ENCODE data around the gene PMIS2. TPM values are rescaled to one million over a fixed set of nuclear protein-coding genes. Genes with fewer than 3 reads are reported as not detected.

PMIS2 gene
- total RNA-seq, 1 experiment from 2014 or later: not detected

DNA sequence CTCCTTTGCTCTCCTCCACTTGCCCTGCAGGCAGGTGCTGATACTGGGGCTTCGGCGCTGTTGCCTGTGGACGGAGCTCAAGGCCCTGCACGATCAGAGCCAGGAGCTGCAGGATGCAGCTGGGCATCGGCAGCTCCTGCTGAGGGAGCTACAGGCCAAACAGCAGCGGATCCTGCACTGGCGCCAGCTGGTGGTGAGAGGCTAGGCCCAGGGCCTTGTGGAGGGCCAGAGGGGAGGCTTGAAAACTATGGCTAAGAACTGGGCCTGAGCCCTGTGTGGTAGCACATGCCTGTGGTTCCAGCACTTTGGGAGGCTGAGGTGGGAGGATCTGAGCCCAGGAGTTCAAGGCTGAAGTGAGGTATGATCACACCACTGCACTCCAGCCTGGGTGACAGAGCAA is 32.9 kb downstream of the PMIS2 start:
- Histone ChIP-seq H3K27ac (ENCODE audit: low read depth, low read length) (no peak overlapping the region), H3K9ac (ENCODE audit: low read length) (no peak overlapping the region), H3K4me1 (ENCODE audit: control insufficient read depth in 1 of 2, insufficient read depth in 2 of 2, low read length in 2 of 2) (peaks cover 0 to under 1% of the 10 kb centered on the region in 2 experiments; a peak in 1 of 4 replicates), H3K4me2 (ENCODE audit: low read length) (no peak overlapping the region), H3K9me3 (ENCODE audit: control insufficient read depth in 1 of 2, insufficient read depth in 1 of 2, low read depth in 1 of 2, low read length in 2 of 2) (no peaks in the 10 kb centered on the region), H2AFZ (ENCODE audit: low read depth, low read length, poor library complexity, severe bottlenecking) (no peak overlapping the region), H3K79me2 (ENCODE audit: insufficient read depth, low read length) (no peaks in the 10 kb centered on the region), H3K9me2 (ENCODE audit: insufficient read depth) (no peaks in the 10 kb centered on the region), H3K36me3 (ENCODE audit: control insufficient read depth in 1 of 2, insufficient read depth in 2 of 2, low read length in 2 of 2) (no peaks in the 10 kb centered on the region; a peak in 3 of 4 replicates), H3K4me3 (replicated peaks in 1 of 2; ENCODE audit: low read depth in 1 of 2, low read length in 2 of 2) (no peak overlapping the region), H4K20me1 (ENCODE audit: insufficient read depth) (no peaks in the 10 kb centered on the region), H3K27me3 (ENCODE audit: insufficient read depth, low read length) (no peaks in the 10 kb centered on the region)
- TF ChIP-seq EZH2phosphoT487 (IDR thresholded peaks at IDR 0.05; ENCODE audit: borderline replicate concordance): no peak
- TF ChIP-seq, protein P1, sequence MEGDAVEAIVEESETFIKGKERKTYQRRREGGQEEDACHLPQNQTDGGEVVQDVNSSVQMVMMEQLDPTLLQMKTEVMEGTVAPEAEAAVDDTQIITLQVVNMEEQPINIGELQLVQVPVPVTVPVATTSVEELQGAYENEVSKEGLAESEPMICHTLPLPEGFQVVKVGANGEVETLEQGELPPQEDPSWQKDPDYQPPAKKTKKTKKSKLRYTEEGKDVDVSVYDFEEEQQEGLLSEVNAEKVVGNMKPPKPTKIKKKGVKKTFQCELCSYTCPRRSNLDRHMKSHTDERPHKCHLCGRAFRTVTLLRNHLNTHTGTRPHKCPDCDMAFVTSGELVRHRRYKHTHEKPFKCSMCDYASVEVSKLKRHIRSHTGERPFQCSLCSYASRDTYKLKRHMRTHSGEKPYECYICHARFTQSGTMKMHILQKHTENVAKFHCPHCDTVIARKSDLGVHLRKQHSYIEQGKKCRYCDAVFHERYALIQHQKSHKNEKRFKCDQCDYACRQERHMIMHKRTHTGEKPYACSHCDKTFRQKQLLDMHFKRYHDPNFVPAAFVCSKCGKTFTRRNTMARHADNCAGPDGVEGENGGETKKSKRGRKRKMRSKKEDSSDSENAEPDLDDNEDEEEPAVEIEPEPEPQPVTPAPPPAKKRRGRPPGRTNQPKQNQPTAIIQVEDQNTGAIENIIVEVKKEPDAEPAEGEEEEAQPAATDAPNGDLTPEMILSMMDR (IDR thresholded peaks at IDR 0.05 in 2 of 3, conservative IDR thresholded peaks at IDR 0.05 in 1 of 3; ENCODE audit: borderline replicate concordance in 1 of 3, insufficient read depth in 1 of 3, low read depth in 2 of 3, low read length in 2 of 3): peak; percentile 15 to 36 (median 28); a peak in 2 of 6 replicates
- RAD21 ChIA-PET (ENCODE audit: low non-redundant PET in 1 of 2, low total read pairs in 2 of 2, uncharacterized antibody in 2 of 2, unreplicated experiment in 2 of 2): interaction anchor here in 1 of 2 experiments (0.6 kb wide), 1 partner anchor 51 kb away, joined by 3 read pairs; no protein-coding TSS in a partner anchor
- BruUV-seq (replicated peaks): no TSS peak
- POLR2A ChIA-PET: no interaction called here
- intact Hi-C loops (cut with micrococcal nuclease): no loop called here
- CTCF ChIA-PET: no interaction called here
- no peak for DNase-seq (ENCODE audit: low read depth, low spot score)
- ATAC-seq: peak; percentile 77

DNA sequence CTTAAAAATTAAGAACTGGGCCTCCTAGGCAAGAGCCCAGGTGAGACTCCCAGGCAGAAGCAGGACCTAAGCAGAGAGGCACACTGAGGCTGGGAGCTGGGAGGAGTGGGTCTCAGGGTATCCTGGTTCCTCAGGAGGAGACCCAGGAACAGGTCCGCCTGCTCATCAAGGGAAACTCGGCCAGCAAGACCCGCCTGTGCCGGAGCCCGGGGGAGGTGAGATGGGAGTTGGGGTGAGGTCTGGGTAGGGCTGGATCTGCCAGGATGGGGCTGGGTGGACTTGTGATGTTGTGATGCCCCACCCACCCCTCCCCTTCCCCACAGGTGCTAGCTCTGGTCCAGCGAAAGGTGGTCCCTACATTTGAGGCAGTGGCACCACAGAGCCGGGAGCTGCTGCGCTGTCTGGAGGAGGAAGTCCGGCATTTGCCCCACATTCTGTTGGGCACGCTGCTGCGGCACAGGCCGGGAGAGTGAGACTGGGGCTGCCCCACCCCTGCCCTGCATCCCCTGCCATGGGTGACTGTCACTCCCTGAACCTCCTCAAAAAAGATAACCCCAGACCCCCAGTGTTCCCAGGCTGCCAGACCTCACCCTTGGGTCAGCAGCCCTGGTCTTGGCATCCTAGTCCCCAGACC is 33.4 kb downstream of the PMIS2 start:
- Histone ChIP-seq H2AFZ (ENCODE audit: low read depth, low read length, poor library complexity, severe bottlenecking) (no peak overlapping the region), H3K27me3 (ENCODE audit: insufficient read depth, low read length) (no peaks in the 10 kb centered on the region), H3K27ac (ENCODE audit: low read depth, low read length) (no peak overlapping the region), H4K20me1 (ENCODE audit: insufficient read depth) (no peaks in the 10 kb centered on the region), H3K9ac (ENCODE audit: low read length) (no peak overlapping the region), H3K4me2 (ENCODE audit: low read length) (no peak overlapping the region), H3K9me2 (ENCODE audit: insufficient read depth) (no peaks in the 10 kb centered on the region), H3K4me1 (ENCODE audit: control insufficient read depth in 1 of 2, insufficient read depth in 2 of 2, low read length in 2 of 2) (no peaks in the 10 kb centered on the region), H3K79me2 (ENCODE audit: insufficient read depth, low read length) (no peaks in the 10 kb centered on the region), H3K36me3 (ENCODE audit: control insufficient read depth in 1 of 2, insufficient read depth in 2 of 2, low read length in 2 of 2) (no peaks in the 10 kb centered on the region; a peak in 2 of 4 replicates), H3K9me3 (ENCODE audit: control insufficient read depth in 1 of 2, insufficient read depth in 1 of 2, low read depth in 1 of 2, low read length in 2 of 2) (no peaks in the 10 kb centered on the region), H3K4me3 (replicated peaks in 1 of 2; ENCODE audit: low read depth in 1 of 2, low read length in 2 of 2) (no peak overlapping the region)
- ATAC-seq (no peak), DNase-seq (ENCODE audit: low read depth, low spot score) (no peak)
- no TSS peak for BruUV-seq (replicated peaks)
- RAD21 ChIA-PET (ENCODE audit: low non-redundant PET in 1 of 2, low total read pairs in 2 of 2, uncharacterized antibody in 2 of 2, unreplicated experiment in 2 of 2): interaction anchor here in 1 of 2 experiments (0.6 kb wide), 1 partner anchor 52 kb away, joined by 3 read pairs; no protein-coding TSS in a partner anchor
- intact Hi-C loops (cut with micrococcal nuclease): no loop called here
- POLR2A ChIA-PET: no interaction called here
- CTCF ChIA-PET: no interaction called here
- TF ChIP-seq POLR2AphosphoS5 (IDR thresholded peaks at IDR 0.05; ENCODE audit: low read depth, low read length) (no peak), ZFX (IDR thresholded peaks at IDR 0.05) (no peak), RAD21 (IDR thresholded peaks at IDR 0.05; ENCODE audit: low read depth) (no peak), YY1 (IDR thresholded peaks at IDR 0.05; ENCODE audit: extremely low read depth, insufficient replicate concordance, low read depth, low read length) (no peak), CEBPB (IDR thresholded peaks at IDR 0.05; ENCODE audit: low read depth) (no peak), SP1 (IDR thresholded peaks at IDR 0.05; ENCODE audit: low read depth) (no peak), EZH2phosphoT487 (IDR thresholded peaks at IDR 0.05; ENCODE audit: borderline replicate concordance) (no peak), FOSL1 (IDR thresholded peaks at IDR 0.05; ENCODE audit: low read depth) (no peak)
- TF ChIP-seq, protein P1 (IDR thresholded peaks at IDR 0.05 in 2 of 3, conservative IDR thresholded peaks at IDR 0.05 in 1 of 3; ENCODE audit: borderline replicate concordance in 1 of 3, insufficient read depth in 1 of 3, low read depth in 2 of 3, low read length in 2 of 3): no peak
- TF ChIP-seq, protein P2, sequence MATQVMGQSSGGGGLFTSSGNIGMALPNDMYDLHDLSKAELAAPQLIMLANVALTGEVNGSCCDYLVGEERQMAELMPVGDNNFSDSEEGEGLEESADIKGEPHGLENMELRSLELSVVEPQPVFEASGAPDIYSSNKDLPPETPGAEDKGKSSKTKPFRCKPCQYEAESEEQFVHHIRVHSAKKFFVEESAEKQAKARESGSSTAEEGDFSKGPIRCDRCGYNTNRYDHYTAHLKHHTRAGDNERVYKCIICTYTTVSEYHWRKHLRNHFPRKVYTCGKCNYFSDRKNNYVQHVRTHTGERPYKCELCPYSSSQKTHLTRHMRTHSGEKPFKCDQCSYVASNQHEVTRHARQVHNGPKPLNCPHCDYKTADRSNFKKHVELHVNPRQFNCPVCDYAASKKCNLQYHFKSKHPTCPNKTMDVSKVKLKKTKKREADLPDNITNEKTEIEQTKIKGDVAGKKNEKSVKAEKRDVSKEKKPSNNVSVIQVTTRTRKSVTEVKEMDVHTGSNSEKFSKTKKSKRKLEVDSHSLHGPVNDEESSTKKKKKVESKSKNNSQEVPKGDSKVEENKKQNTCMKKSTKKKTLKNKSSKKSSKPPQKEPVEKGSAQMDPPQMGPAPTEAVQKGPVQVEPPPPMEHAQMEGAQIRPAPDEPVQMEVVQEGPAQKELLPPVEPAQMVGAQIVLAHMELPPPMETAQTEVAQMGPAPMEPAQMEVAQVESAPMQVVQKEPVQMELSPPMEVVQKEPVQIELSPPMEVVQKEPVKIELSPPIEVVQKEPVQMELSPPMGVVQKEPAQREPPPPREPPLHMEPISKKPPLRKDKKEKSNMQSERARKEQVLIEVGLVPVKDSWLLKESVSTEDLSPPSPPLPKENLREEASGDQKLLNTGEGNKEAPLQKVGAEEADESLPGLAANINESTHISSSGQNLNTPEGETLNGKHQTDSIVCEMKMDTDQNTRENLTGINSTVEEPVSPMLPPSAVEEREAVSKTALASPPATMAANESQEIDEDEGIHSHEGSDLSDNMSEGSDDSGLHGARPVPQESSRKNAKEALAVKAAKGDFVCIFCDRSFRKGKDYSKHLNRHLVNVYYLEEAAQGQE (IDR thresholded peaks at IDR 0.05; ENCODE audit: low read depth): no peak

Measured in HCT116 (cell line).